ENCODE measurements around the gene MPPED2.

- TF ChIP-seq POLR2AphosphoS5 (IDR thresholded peaks at IDR 0.05; ENCODE audit: low read depth, low read length) (no peak), TAF1 (IDR thresholded peaks at IDR 0.05; ENCODE audit: borderline replicate concordance, insufficient read depth, low read length) (no peak)
Measured at GRCh38 chr11:30432178-30432577, 154.0 kb downstream of the MPPED2 start.

Measured in PFSK-1 (cell line).